Keratinocyte (primary cell): Measurements from ENCODE around the gene RAB1B. TPM values are rescaled to one million over a fixed set of nuclear protein-coding genes. Genes with fewer than 3 reads are reported as not detected.

ENCODE experiments used
- DNase-seq: peaks from one replicate; pipeline ENCODE4 v3.0.0-alpha.2; 2011; ENCODE audit warnings: low read depth, missing footprints, low spot score
- FAIRE-seq: peaks from 2 replicates; lab custom pipeline; 2011; peaks lifted over from hg19 to GRCh38; lab: Jason Lieb, UNC
- H2AFZ ChIP-seq: 2 replicates; pipeline ENCODE4 v1.6.0; 2012; ENCODE audit warnings: low read length, control low read depth, inconsistent platforms; ENCODE audit not compliant: control insufficient read depth
- H3K27ac ChIP-seq: 2 replicates; pipeline ENCODE4 v1.5.1; 2011; ENCODE audit warnings: low read length; ENCODE audit not compliant: control insufficient read depth, insufficient read depth
- H3K27me3 ChIP-seq: 3 replicates; pipeline ENCODE4 v1.6.0; 2011; ENCODE audit warnings: low read length; ENCODE audit not compliant: control insufficient read depth, insufficient read depth; ENCODE audit errors: extremely low read depth
- H3K36me3 ChIP-seq, 2 experiments: 2 replicates in 1 of 2; 3 replicates in 1 of 2; pipeline ENCODE4 v1.5.1; 2011; ENCODE audit warnings: low read length in 2 of 2, mild to moderate bottlenecking in 1 of 2; ENCODE audit not compliant: control insufficient read depth in 2 of 2, insufficient read depth in 2 of 2; ENCODE audit errors: extremely low read depth in 1 of 2
- H3K4me1 ChIP-seq: 3 replicates; pipeline ENCODE4 v1.5.1; 2011; ENCODE audit warnings: low read length; ENCODE audit not compliant: control insufficient read depth, insufficient read depth; ENCODE audit errors: extremely low read depth
- H3K4me2 ChIP-seq: 3 replicates; pipeline ENCODE4 v1.6.0; 2011; ENCODE audit warnings: low read depth, low read length; ENCODE audit not compliant: control insufficient read depth, insufficient read depth; ENCODE audit errors: extremely low read depth
- H3K4me3 ChIP-seq, 3 experiments: fragments of 200-600 bp in 1 of 3; sonication (generic) in 1 of 3; 2 replicates in 2 of 3; 3 replicates in 1 of 3; pipeline ENCODE4 v1.5.1; 2011 to 2016; ENCODE audit warnings: low read length in 3 of 3, mild to moderate bottlenecking in 3 of 3, control low read depth in 2 of 3, inconsistent platforms in 1 of 3, low read depth in 1 of 3, mixed read lengths in 1 of 3, mixed run types in 1 of 3, moderate library complexity in 1 of 3; ENCODE audit not compliant: control insufficient read depth in 2 of 3, insufficient read depth in 2 of 3; ENCODE audit errors: extremely low read depth in 1 of 3
- H3K79me2 ChIP-seq: 2 replicates; pipeline ENCODE4 v1.6.0; 2012; ENCODE audit warnings: low read length; ENCODE audit not compliant: control insufficient read depth, insufficient read depth
- H3K9ac ChIP-seq: 3 replicates; pipeline ENCODE4 v1.6.0; 2011; ENCODE audit warnings: low read length; ENCODE audit not compliant: control insufficient read depth, insufficient read depth; ENCODE audit errors: extremely low read depth
- H3K9me1 ChIP-seq: 3 replicates; pipeline ENCODE4 v1.6.0; 2011; ENCODE audit warnings: low read length; ENCODE audit not compliant: control insufficient read depth, insufficient read depth; ENCODE audit errors: extremely low read depth
- H3K9me3 ChIP-seq: 2 replicates; pipeline ENCODE4 v1.5.1; 2012; ENCODE audit warnings: low read depth, low read length; ENCODE audit not compliant: control insufficient read depth
- H4K20me1 ChIP-seq: 3 replicates; pipeline ENCODE4 v1.6.0; 2011; ENCODE audit warnings: low read length; ENCODE audit not compliant: control insufficient read depth, insufficient read depth; ENCODE audit errors: extremely low read depth
- EZH2 ChIP-seq: IDR thresholded peaks from one replicate; pipeline ENCODE4 v1.6.1; 2012; ENCODE audit warnings: inconsistent platforms, mild to moderate bottlenecking, low read length, moderate library complexity
- dilution Hi-C: fragments of 300-500 bp; cut with MboI; formaldehyde crosslinking; loops from one replicate; pipeline ENCODE4 v1.7.0; 2020; ENCODE audit warnings: low sequenced_read_pairs; ENCODE audit not compliant: extremely low pct_ligation_motif_present
- polyA plus RNA-seq, 5 experiments: library from polyadenylated mRNA; depleted of rRNA in 3 of 5; stranded (reverse) in 3 of 5; stranded (forward) in 1 of 5; unstranded in 1 of 5; fragments of >200 nt; gene quantifications; 1 replicate in 1 of 5; 2 replicates in 3 of 5; 3 replicates in 1 of 5; pipeline versions ENCODE4 v1.2.1 to v1.2.3, GENCODE V29; 2011 to 2012; ENCODE audit warnings: missing spikeins in 2 of 5, low read depth in 1 of 5, low replicate concordance in 1 of 5
- TF ChIP-seq, protein P1 (sequence below), 3 experiments: IDR thresholded peaks in 1 of 3; conservative IDR thresholded peaks in 1 of 3; optimal IDR thresholded peaks in 1 of 3; 2 replicates in 2 of 3; 3 replicates in 1 of 3; pipeline versions ENCODE3 to v1.5.1; 2011; ENCODE audit warnings: low read length in 3 of 3, mild to moderate bottlenecking in 3 of 3, moderate library complexity in 2 of 3, control low read depth in 1 of 3, inconsistent platforms in 1 of 3; ENCODE audit not compliant: insufficient read depth in 2 of 3; ENCODE audit errors: extremely low read depth in 1 of 3

The RAB1B gene
- polyA plus RNA-seq, 1 donor (not counting 4 experiments of a cell fraction or from before 2014, with no cell fraction given): 133 TPM

GRCh38 chr11:66267039-66267378, 1.4 kb upstream of the RAB1B start:
- Histone ChIP-seq H3K4me1 (peaks cover 9% of the 10 kb centered on the region), H3K27ac (peak overlapping the region; percentile 14), H3K4me2 (peak overlapping the region; percentile 99), H3K4me3 (peak overlapping the region; percentile 35 to 91 (median 56)), H3K9me1 (no peaks in the 10 kb centered on the region), H3K79me2 (peaks cover 29% of the 10 kb centered on the region), H4K20me1 (peaks cover 7% of the 10 kb centered on the region), H3K9ac (no peak overlapping the region), H3K36me3 (peaks cover 32 to 35% of the 10 kb centered on the region in 2 experiments), H3K9me3 (no peaks in the 10 kb centered on the region), H3K27me3 (no peaks in the 10 kb centered on the region), H2AFZ (no peak overlapping the region)
- no peak for TF ChIP-seq EZH2
- TF ChIP-seq, protein P1, sequence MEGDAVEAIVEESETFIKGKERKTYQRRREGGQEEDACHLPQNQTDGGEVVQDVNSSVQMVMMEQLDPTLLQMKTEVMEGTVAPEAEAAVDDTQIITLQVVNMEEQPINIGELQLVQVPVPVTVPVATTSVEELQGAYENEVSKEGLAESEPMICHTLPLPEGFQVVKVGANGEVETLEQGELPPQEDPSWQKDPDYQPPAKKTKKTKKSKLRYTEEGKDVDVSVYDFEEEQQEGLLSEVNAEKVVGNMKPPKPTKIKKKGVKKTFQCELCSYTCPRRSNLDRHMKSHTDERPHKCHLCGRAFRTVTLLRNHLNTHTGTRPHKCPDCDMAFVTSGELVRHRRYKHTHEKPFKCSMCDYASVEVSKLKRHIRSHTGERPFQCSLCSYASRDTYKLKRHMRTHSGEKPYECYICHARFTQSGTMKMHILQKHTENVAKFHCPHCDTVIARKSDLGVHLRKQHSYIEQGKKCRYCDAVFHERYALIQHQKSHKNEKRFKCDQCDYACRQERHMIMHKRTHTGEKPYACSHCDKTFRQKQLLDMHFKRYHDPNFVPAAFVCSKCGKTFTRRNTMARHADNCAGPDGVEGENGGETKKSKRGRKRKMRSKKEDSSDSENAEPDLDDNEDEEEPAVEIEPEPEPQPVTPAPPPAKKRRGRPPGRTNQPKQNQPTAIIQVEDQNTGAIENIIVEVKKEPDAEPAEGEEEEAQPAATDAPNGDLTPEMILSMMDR (optimal IDR thresholded peaks at IDR 0.05 in 1 of 3, IDR thresholded peaks at IDR 0.05 in 1 of 3, conservative IDR thresholded peaks at IDR 0.05 in 1 of 3; ENCODE audit: extremely low read depth in 1 of 3, insufficient read depth in 2 of 3, low read length in 3 of 3): no peak
- no peak for DNase-seq
- dilution Hi-C loops: no loop called here
- FAIRE-seq: no peak

GRCh38 chr11:66267379-66268243, 828 bp upstream of the RAB1B start:
- DNase-seq (no peak), FAIRE-seq (no peak)
- TF ChIP-seq, protein P1 (optimal IDR thresholded peaks at IDR 0.05 in 1 of 3, IDR thresholded peaks at IDR 0.05 in 1 of 3, conservative IDR thresholded peaks at IDR 0.05 in 1 of 3; ENCODE audit: extremely low read depth in 1 of 3, insufficient read depth in 2 of 3, low read length in 3 of 3): peak in 1 of 3 experiments; percentile 8
- TF ChIP-seq EZH2: no peak
- H3K9me3 ChIP-seq: no peaks in the 10 kb centered on the region
- no peaks in the 10 kb centered on the region for H3K9me1 ChIP-seq
- H3K27ac ChIP-seq: peak overlapping the region; percentile 87
- H3K4me3 ChIP-seq: peak overlapping the region; percentile 73 to 91 (median 85)
- H3K36me3 ChIP-seq: peaks cover 32 to 36% of the 10 kb centered on the region in 2 experiments
- H3K9ac ChIP-seq: peak overlapping the region; percentile 88
- peaks cover 9% of the 10 kb centered on the region for H3K4me1 ChIP-seq
- no peaks in the 10 kb centered on the region for H3K27me3 ChIP-seq
- peaks cover 10% of the 10 kb centered on the region for H4K20me1 ChIP-seq
- peak overlapping the region; percentile 90 for H2AFZ ChIP-seq
- H3K4me2 ChIP-seq: peak overlapping the region; percentile 99
- dilution Hi-C loops: no loop called here
- peaks cover 32% of the 10 kb centered on the region for H3K79me2 ChIP-seq
